ENCODE data around the gene FTSJ3. TPM values are rescaled to one million over a fixed set of nuclear protein-coding genes. Genes with fewer than 3 reads are reported as not detected.

Gene FTSJ3
- total RNA-seq, 5 donors from 2014 or later (not counting 1 experiment from before 2014, with no cell fraction given): 39.4 to 64.9 (median 53.3) TPM

GRCh38 chr17:63786971-63787711 is 40.3 kb downstream of the FTSJ3 start:
- H3K36me3 Mint-ChIP-seq: peaks cover 18% of the 10 kb centered on the region
- ATAC-seq (replicated peaks in 1 of 4) (no peak), DNase-seq (no peak)
- no peaks in the 10 kb centered on the region for H3K9me3 Mint-ChIP-seq
- Histone ChIP-seq H3K4me1 (ENCODE audit: control insufficient read depth in 1 of 2, extremely low read depth in 1 of 2, insufficient read depth in 2 of 2, low read length in 2 of 2) (peaks cover 0 to 3% of the 10 kb centered on the region in 2 experiments), H3K27me3 (replicated peaks in 1 of 2; ENCODE audit: control insufficient read depth in 2 of 2, extremely low read depth in 1 of 2, insufficient read depth in 2 of 2, low read length in 1 of 2) (no peaks in the 10 kb centered on the region), H3K27ac (ENCODE audit: low read length) (no peak overlapping the region), H3K36me3 (ENCODE audit: control insufficient read depth in 2 of 2, extremely low read depth in 1 of 2, insufficient read depth in 1 of 2, low read length in 1 of 2) (peaks cover 12 to 50% of the 10 kb centered on the region in 2 donors), H3K9me3 (no peaks in the 10 kb centered on the region), H3K4me3 (ENCODE audit: control insufficient read depth in 1 of 2, extremely low read depth in 1 of 2, low read length in 1 of 2) (no peak overlapping the region)
- no peak overlapping the region for H3K4me3 Mint-ChIP-seq
- WGBS (ENCODE audit: insufficient coverage): 99% methylated on average over 8 of the region's 13 CpGs
- H3K27me3 Mint-ChIP-seq: no peaks in the 10 kb centered on the region
- H3K27ac Mint-ChIP-seq: no peak overlapping the region
- ChIA-PET POLR2A (no interaction called here), CTCF (no interaction called here)
- H3K4me1 Mint-ChIP-seq: peaks cover 17 to 26% (median 25%) of the 10 kb centered on the region in 3 donors

GRCh38 chr17:63786117-63786516 is 41.3 kb downstream of the FTSJ3 start:
- Histone ChIP-seq H3K27ac (ENCODE audit: low read length) (no peak overlapping the region), H3K9me3 (no peaks in the 10 kb centered on the region), H3K36me3 (ENCODE audit: control insufficient read depth in 2 of 2, extremely low read depth in 1 of 2, insufficient read depth in 1 of 2, low read length in 1 of 2) (peaks cover 11 to 48% of the 10 kb centered on the region in 2 donors), H3K27me3 (replicated peaks in 1 of 2; ENCODE audit: control insufficient read depth in 2 of 2, extremely low read depth in 1 of 2, insufficient read depth in 2 of 2, low read length in 1 of 2) (no peaks in the 10 kb centered on the region), H3K4me3 (ENCODE audit: control insufficient read depth in 1 of 2, extremely low read depth in 1 of 2, low read length in 1 of 2) (no peak overlapping the region), H3K4me1 (ENCODE audit: control insufficient read depth in 1 of 2, extremely low read depth in 1 of 2, insufficient read depth in 2 of 2, low read length in 2 of 2) (peaks cover 0 to 3% of the 10 kb centered on the region in 2 experiments)
- H3K4me1 Mint-ChIP-seq: peaks cover 26 to 32% (median 32%) of the 10 kb centered on the region in 3 donors
- no peak overlapping the region for H3K4me3 Mint-ChIP-seq
- no peaks in the 10 kb centered on the region for H3K27me3 Mint-ChIP-seq
- ATAC-seq (replicated peaks in 1 of 4) (no peak), DNase-seq (no peak)
- H3K36me3 Mint-ChIP-seq: peaks cover 18% of the 10 kb centered on the region
- no peaks in the 10 kb centered on the region for H3K9me3 Mint-ChIP-seq
- WGBS (ENCODE audit: insufficient coverage): no CpG with 5 or more reads among the region's 1 CpG
- ChIA-PET POLR2A (no interaction called here), CTCF (interaction anchor here (0.6 to 1.0 kb wide), 2 partner anchors 25 to 42 kb away, joined by 3 read pairs; no protein-coding TSS in a partner anchor)
- peak overlapping the region in 1 of 2 donors; percentile 44 for H3K27ac Mint-ChIP-seq

GRCh38 chr17:63785556-63785955 is 41.9 kb downstream of the FTSJ3 start:
- Histone ChIP-seq H3K9me3 (no peaks in the 10 kb centered on the region), H3K27me3 (replicated peaks in 1 of 2; ENCODE audit: control insufficient read depth in 2 of 2, extremely low read depth in 1 of 2, insufficient read depth in 2 of 2, low read length in 1 of 2) (no peaks in the 10 kb centered on the region), H3K27ac (ENCODE audit: low read length) (no peak overlapping the region), H3K36me3 (ENCODE audit: control insufficient read depth in 2 of 2, extremely low read depth in 1 of 2, insufficient read depth in 1 of 2, low read length in 1 of 2) (peaks cover 10 to 48% of the 10 kb centered on the region in 2 donors), H3K4me3 (ENCODE audit: control insufficient read depth in 1 of 2, extremely low read depth in 1 of 2, low read length in 1 of 2) (no peak overlapping the region), H3K4me1 (ENCODE audit: control insufficient read depth in 1 of 2, extremely low read depth in 1 of 2, insufficient read depth in 2 of 2, low read length in 2 of 2) (peaks cover 0 to 3% of the 10 kb centered on the region in 2 experiments)
- Mint-ChIP-seq H3K4me3 (no peak overlapping the region), H3K27ac (peak overlapping the region in 1 of 2 donors; percentile 64), H3K27me3 (no peaks in the 10 kb centered on the region), H3K36me3 (peaks cover 22% of the 10 kb centered on the region), H3K4me1 (peaks cover 31 to 38% (median 37%) of the 10 kb centered on the region in 3 donors), H3K9me3 (no peaks in the 10 kb centered on the region)
- ATAC-seq (replicated peaks in 1 of 4) (no peak), DNase-seq (no peak)
- ChIA-PET POLR2A (interaction anchor here in 1 of 2 donors (0.7 kb wide), 1 partner anchor 9 kb away, joined by 3 read pairs; no protein-coding TSS in a partner anchor), CTCF (interaction anchor here (0.6 to 1.0 kb wide), 3 partner anchors 12 to 43 kb away, joined by 3 read pairs; no protein-coding TSS in a partner anchor)
- no CpG with 5 or more reads among the region's 1 CpG for WGBS (ENCODE audit: insufficient coverage)

- Mint-ChIP-seq H3K4me1 (peaks cover 46 to 55% (median 54%) of the 10 kb centered on the region in 3 donors), H3K4me3 (no peak overlapping the region), H3K9me3 (no peaks in the 10 kb centered on the region), H3K27ac (peak overlapping the region; percentile 11 to 31), H3K36me3 (peaks cover 28% of the 10 kb centered on the region), H3K27me3 (no peaks in the 10 kb centered on the region)
- Histone ChIP-seq H3K36me3 (ENCODE audit: control insufficient read depth in 2 of 2, extremely low read depth in 1 of 2, insufficient read depth in 1 of 2, low read length in 1 of 2) (peaks cover 2 to 41% of the 10 kb centered on the region in 2 donors), H3K9me3 (no peaks in the 10 kb centered on the region), H3K4me3 (ENCODE audit: control insufficient read depth in 1 of 2, extremely low read depth in 1 of 2, low read length in 1 of 2) (no peak overlapping the region), H3K27me3 (replicated peaks in 1 of 2; ENCODE audit: control insufficient read depth in 2 of 2, extremely low read depth in 1 of 2, insufficient read depth in 2 of 2, low read length in 1 of 2) (no peaks in the 10 kb centered on the region), H3K4me1 (ENCODE audit: control insufficient read depth in 1 of 2, extremely low read depth in 1 of 2, insufficient read depth in 2 of 2, low read length in 2 of 2) (peaks cover 2 to 5% of the 10 kb centered on the region in 2 experiments), H3K27ac (ENCODE audit: low read length) (no peak overlapping the region)
- DNase-seq: no peak
- ChIA-PET CTCF (interaction anchor here in 1 of 2 donors (0.6 to 2.0 kb wide), 2 partner anchors 10 to 60 kb away, joined by 6 to 7 read pairs; partner anchors contain the start of genes CCDC47 and DDX42), POLR2A (interaction anchor here in 1 of 2 donors (0.6 to 0.7 kb wide), 2 partner anchors 45 to 362 kb away, joined by 3 read pairs; no protein-coding TSS in a partner anchor)
- WGBS (ENCODE audit: insufficient coverage): no CpG with 5 or more reads among the region's 6 CpGs
- no peak for ATAC-seq (replicated peaks in 1 of 4)
Observed at GRCh38 chr17:63783522-63783921, 43.9 kb downstream of the FTSJ3 start.

- H3K27ac Mint-ChIP-seq: peak overlapping the region in 1 of 2 donors; percentile 1
- Histone ChIP-seq H3K4me3 (ENCODE audit: control insufficient read depth in 1 of 2, extremely low read depth in 1 of 2, low read length in 1 of 2) (no peak overlapping the region), H3K4me1 (ENCODE audit: control insufficient read depth in 1 of 2, extremely low read depth in 1 of 2, insufficient read depth in 2 of 2, low read length in 2 of 2) (peaks cover 8 to 16% of the 10 kb centered on the region in 2 experiments), H3K27ac (ENCODE audit: low read length) (no peak overlapping the region), H3K9me3 (no peaks in the 10 kb centered on the region), H3K36me3 (ENCODE audit: control insufficient read depth in 2 of 2, extremely low read depth in 1 of 2, insufficient read depth in 1 of 2, low read length in 1 of 2) (peaks cover 4 to 40% of the 10 kb centered on the region in 2 donors), H3K27me3 (replicated peaks in 1 of 2; ENCODE audit: control insufficient read depth in 2 of 2, extremely low read depth in 1 of 2, insufficient read depth in 2 of 2, low read length in 1 of 2) (no peaks in the 10 kb centered on the region)
- ChIA-PET CTCF (no interaction called here), POLR2A (no interaction called here)
- DNase-seq (no peak), ATAC-seq (replicated peaks in 1 of 4) (no peak)
- peaks cover 31% of the 10 kb centered on the region for H3K36me3 Mint-ChIP-seq
- H3K9me3 Mint-ChIP-seq: no peaks in the 10 kb centered on the region
- peaks cover 72 to 79% (median 77%) of the 10 kb centered on the region in 3 donors for H3K4me1 Mint-ChIP-seq
- no peak overlapping the region for H3K4me3 Mint-ChIP-seq
- H3K27me3 Mint-ChIP-seq: no peaks in the 10 kb centered on the region
- no CpG with 5 or more reads among the region's 4 CpGs for WGBS (ENCODE audit: insufficient coverage)
Observed at GRCh38 chr17:63780928-63781327, 46.5 kb downstream of the FTSJ3 start.

- no peaks in the 10 kb centered on the region for H3K27me3 ChIP-seq (replicated peaks in 1 of 2; ENCODE audit: control insufficient read depth in 2 of 2, extremely low read depth in 1 of 2, insufficient read depth in 2 of 2, low read length in 1 of 2)
- DNase-seq (no peak), ATAC-seq (replicated peaks in 1 of 4) (no peak)
- H3K27ac ChIP-seq (ENCODE audit: low read length): no peak overlapping the region
- H3K9me3 Mint-ChIP-seq: no peaks in the 10 kb centered on the region
- H3K4me1 Mint-ChIP-seq: peaks cover 76 to 78% (median 77%) of the 10 kb centered on the region in 3 donors
- no peak overlapping the region for H3K4me3 ChIP-seq (ENCODE audit: control insufficient read depth in 1 of 2, extremely low read depth in 1 of 2, low read length in 1 of 2)
- peaks cover 31% of the 10 kb centered on the region for H3K36me3 Mint-ChIP-seq
- H3K36me3 ChIP-seq (ENCODE audit: control insufficient read depth in 2 of 2, extremely low read depth in 1 of 2, insufficient read depth in 1 of 2, low read length in 1 of 2): peaks cover 4 to 40% of the 10 kb centered on the region in 2 donors
- no peaks in the 10 kb centered on the region for H3K9me3 ChIP-seq
- POLR2A ChIA-PET: no interaction called here
- no CpG with 5 or more reads among the region's 1 CpG for WGBS (ENCODE audit: insufficient coverage)
- peaks cover 10 to 17% of the 10 kb centered on the region in 2 experiments for H3K4me1 ChIP-seq (ENCODE audit: control insufficient read depth in 1 of 2, extremely low read depth in 1 of 2, insufficient read depth in 2 of 2, low read length in 2 of 2)
- H3K27me3 Mint-ChIP-seq: no peaks in the 10 kb centered on the region
- CTCF ChIA-PET: no interaction called here
- H3K27ac Mint-ChIP-seq: peak overlapping the region in 1 of 2 donors; percentile 1
- H3K4me3 Mint-ChIP-seq: no peak overlapping the region
Observed at GRCh38 chr17:63780507-63780906, 47.0 kb downstream of the FTSJ3 start.
